GM18508 (cell line): ENCODE measurements around the gene ZNF783.
"Not testable (repeated sequence)": the region's sequence is repeated elsewhere in the genome, so short reads cannot be mapped to it uniquely, and the experiment has no call there.

Experiments
- ATAC-seq: cut with Tn5 transposase; IDR thresholded peaks from one replicate; pipeline ENCODE4 v1.9.1; 2021; ENCODE audit warnings: moderate number of reproducible peaks; ENCODE audit not compliant: insufficient read depth, unreplicated experiment

ZNF783 gene

DNA sequence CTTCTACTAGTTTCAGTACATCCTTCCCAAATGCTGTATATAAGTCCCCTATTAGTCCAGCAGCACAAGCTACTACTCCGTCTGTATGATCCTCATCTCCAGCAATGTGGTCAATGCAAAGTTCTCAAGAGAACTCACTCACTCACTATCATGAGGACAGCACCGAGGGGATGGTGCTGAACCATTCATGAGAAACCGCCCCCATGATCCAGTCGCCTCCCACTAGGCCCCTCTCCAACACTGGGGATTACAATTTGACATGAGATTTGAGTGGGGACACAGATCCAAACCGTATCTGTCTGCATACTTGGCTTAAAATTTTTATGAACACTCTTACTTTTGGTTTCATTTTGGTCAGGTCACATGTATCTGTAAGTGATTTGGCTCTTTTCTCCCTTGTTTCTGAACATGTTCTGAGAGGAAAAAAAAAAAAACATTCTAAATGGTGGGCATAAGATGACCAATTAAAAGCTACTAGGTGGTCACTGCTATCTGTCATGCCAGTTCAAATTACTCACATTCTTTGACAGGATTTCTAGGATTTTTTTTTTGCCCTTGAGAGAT is 60.1 kb downstream of the ZNF783 start:
- no peak for ATAC-seq

DNA sequence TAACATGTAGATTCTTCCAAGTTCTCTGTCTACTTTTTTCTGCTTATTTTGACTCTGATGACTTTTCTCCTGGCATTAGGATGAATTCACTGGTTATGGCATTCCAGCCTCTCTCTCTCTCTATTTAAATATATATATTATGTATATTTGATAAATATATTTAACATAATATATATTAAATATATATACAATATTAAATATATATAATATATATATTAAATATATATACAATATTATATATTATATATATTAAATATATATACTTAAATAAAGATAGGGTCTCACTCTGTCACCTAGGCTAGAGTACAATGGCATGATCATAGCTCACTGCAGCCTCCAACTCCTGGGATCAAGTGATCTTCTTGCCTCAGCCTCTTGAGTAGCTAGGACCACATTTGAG is 60.7 kb downstream of the ZNF783 start:
- no peak for ATAC-seq

DNA sequence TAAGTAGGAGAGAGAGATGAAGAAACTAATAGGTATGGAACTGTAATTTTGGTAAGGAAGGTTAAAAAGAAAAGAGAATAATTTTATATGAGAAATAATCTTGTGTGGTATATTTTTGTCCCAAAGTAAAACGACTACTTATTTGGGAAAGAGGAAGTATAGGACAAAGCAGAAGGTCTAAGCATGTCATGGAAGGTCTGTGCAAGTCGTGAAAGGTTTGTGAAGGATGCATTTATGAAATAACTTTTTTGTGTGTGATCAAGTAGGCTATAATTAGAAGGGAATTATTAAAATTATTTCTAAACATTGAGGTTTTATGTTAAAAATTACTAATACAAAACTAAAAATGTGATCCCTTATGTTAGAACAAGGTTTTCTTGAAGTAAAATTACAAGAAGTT is 63.3 kb downstream of the ZNF783 start:
- ATAC-seq: no peak

DNA sequence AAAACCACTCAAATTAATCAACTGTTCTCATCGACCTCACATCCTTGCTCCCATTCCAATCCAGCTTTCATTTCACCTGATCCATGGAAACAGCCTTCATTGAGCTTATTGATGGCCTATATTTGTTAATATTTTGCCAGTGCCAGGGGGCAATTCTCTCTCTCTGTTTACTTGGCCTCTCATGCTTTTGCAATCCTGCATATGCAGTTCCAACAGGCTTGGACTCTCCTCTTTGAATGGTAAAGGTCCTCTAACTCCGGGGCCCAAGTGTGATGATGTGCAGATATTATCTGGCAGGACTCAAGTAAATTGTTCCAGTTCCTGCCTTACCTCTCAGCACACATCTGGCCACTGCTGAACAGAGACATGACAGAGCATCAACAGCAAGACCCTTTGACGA is 67.3 kb downstream of the ZNF783 start:
- no peak for ATAC-seq

DNA sequence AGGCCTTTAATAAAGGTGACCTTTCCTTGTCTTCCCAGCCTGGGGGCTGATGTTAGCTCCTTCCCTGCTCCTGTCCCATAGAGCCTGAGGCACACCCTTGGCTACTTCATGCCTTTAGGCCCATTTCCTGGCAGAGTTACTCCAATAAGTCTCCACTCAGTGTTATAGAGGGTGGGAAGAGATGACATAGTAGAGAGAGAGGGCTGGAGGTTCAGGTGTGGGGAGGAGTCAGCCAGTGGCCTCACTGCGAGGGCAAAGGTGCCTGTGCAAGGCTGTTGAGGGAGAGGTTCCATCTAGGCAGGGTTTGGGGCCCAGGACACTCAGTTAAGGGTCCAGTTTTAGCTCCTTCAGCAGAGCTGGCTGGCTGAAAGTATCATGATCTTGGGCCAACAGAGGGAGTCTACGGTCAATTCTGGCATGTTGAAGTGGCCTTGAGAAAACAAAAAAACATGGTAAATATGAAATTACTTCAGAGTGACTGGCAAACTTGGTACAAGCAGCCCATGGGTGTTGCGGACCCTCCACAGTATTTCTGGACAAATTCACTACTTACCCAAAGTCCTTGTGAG is 67.9 kb downstream of the ZNF783 start:
- ATAC-seq: no peak

DNA sequence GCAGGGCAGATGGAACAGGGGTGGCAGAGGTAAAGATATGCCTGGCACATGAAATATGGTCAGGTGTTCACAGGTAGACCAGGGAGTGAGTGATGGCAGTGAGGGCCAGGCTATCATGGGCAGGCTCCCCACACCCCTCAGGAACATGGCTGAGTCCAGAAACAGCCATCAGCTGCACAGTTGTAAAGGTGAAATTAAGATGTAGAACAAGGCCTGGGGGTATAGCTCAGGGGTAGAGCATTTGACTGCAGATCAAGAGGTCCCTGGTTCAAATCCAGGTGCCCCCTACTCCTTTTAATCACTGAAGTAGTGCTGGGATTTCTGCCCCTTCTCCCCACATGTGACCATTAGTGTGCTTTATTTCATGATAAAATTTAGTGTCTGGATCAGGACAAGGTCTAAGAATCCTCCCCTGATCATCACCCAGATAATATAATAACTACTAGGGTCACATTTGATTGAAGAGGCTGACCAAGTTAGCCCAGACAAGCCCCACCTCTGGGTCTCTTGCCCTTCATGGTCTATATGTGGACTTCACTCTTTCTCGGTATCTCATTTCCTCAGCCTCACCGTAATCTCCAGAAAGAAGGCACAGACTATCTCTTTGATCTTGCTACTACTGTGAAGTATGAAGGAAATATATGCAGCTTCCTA is 69.0 kb downstream of the ZNF783 start:
- ATAC-seq: no peak

DNA sequence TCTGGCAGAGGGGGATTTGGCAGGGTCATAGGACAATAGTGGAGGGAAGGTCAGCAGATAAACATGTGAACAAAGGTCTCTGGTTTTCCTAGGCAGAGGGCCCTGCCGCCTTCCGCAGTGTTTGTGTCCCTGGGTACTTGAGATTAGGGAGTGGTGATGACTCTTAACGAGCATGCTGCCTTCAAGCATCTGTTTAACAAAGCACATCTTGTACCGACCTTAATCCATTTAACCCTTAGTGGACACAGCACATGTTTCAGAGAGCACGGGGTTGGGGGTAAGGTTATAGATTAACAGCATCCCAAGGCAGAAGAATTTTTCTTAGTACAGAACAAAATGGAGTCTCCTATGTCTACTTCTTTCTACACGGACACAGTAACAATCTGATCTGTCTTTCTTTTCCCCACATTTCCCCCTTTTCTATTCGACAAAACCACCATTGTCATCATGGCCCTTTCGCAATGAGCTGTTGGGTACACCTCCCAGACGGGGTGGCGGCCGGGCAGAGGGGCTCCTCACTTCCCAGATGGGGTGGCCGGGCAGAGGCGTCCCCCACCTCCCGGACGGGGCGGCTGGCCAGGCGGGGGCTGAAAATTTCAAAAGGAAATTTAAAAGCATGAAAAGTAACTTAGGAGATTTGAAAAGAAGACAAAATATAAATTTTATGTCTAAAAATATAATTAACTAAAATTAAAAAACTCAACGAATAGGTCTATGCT is 70.8 kb downstream of the ZNF783 start:
- ATAC-seq: not testable (repeated sequence)

DNA sequence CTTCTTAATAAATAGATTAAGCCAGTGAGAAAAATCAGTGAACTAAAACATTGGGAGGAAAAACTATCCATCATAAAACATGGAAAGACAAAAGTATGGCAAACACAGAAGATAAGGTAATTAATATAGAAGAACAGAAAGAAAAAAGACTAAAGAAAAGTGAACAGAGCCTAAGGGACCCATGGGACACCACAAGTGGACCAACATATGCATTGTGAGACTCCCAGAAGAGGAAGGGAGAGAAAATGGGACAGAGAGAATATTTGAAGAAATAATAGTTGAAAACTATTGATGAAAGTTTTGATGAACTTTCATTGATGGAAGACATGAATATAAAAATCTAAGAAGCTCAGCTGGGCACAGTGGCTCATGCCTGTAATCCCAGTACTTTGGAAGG is 71.3 kb downstream of the ZNF783 start:
- no peak for ATAC-seq

DNA sequence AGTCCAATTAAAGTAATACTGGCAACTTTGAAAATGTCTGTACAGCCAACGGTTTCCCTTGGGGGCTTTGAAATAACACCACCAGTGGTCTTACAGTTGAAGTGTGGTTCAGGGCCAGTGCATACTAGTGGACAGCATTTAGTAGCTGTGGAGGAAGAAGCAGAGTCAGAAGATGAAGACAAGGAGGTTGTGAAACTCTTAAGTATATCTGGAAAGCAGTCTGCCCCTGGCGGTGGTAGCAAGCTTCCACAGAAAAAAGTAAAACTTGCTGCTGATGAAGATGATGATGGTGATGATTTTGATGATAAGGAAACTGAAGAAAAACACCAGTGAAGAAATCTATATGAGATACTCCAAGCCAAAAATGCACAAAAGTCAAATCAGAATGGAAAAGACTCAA is 72.2 kb downstream of the ZNF783 start:
- no peak for ATAC-seq
